PC-9 (cell line): ENCODE results near the gene DYNLRB1. TPM values are rescaled to one million over a fixed set of nuclear protein-coding genes. Genes with fewer than 3 reads are reported as not detected.

Source experiments
- BruUV-seq: library from RNA; stranded (reverse); fragments of 400-500 nt; replicated peaks from 2 replicates; lab custom pipeline; 2021; lab: Mats Ljungman, UMichigan
- CTCF ChIA-PET: fragments of 300-600 bp; sonication (Branson Sonifier 250); formaldehyde crosslinking; loops from one replicate; lab custom pipeline; 2022; ENCODE audit warnings: antibody characterized with exemption; lab: Charles Lee
- POLR2A ChIA-PET: fragments of 300-600 bp; sonication (Branson Sonifier 250); formaldehyde crosslinking; loops from one replicate; lab custom pipeline; 2022; ENCODE audit warnings: antibody characterized with exemption; ENCODE audit not compliant: unreplicated experiment; lab: Charles Lee
- DNase-seq, 2 experiments: peaks; one replicate each; pipeline versions ENCODE4 v3.0.0 to v3.0.0-alpha.2; 2015 to 2022; ENCODE audit warnings: mixed read lengths in 1 of 2
- H2AFZ ChIP-seq: fragments of 200-600 bp; sonication (generic); 2 replicates; pipeline ENCODE4 v1.8.1; 2017; ENCODE audit warnings: antibody characterized with exemption
- H3F3A ChIP-seq: fragments of 200-600 bp; sonication (generic); 2 replicates; pipeline ENCODE4 v1.8.1; 2017; ENCODE audit warnings: antibody characterized with exemption, mild to moderate bottlenecking, low read depth; ENCODE audit not compliant: insufficient read depth
- H3K27ac ChIP-seq: fragments of 200-600 bp; sonication (generic); 2 replicates; pipeline ENCODE4 v1.6.1; 2016; ENCODE audit warnings: mixed run types
- H3K27me3 ChIP-seq: fragments of 200-600 bp; sonication (generic); 2 replicates; pipeline ENCODE4 v1.6.1; 2016; ENCODE audit warnings: low read depth, mixed run types; ENCODE audit not compliant: insufficient read depth
- H3K36me3 ChIP-seq: fragments of 200-600 bp; sonication (generic); 2 replicates; pipeline ENCODE4 v1.6.1; 2016; ENCODE audit warnings: low read depth, mixed run types
- H3K4me1 ChIP-seq: fragments of 200-600 bp; sonication (generic); replicated peaks from 2 replicates; pipeline ENCODE4 v1.6.1; 2016; ENCODE audit warnings: mixed run types; ENCODE audit not compliant: insufficient read depth
- H3K4me2 ChIP-seq: fragments of 200-600 bp; sonication (generic); 2 replicates; pipeline ENCODE4 v1.6.1; 2017; ENCODE audit warnings: mixed run types
- H3K4me3 ChIP-seq: fragments of 200-600 bp; sonication (generic); 2 replicates; pipeline ENCODE4 v1.6.1; 2016; ENCODE audit warnings: mixed run types
- H3K79me2 ChIP-seq: fragments of 200-600 bp; sonication (generic); 2 replicates; pipeline ENCODE4 v1.6.1; 2017; ENCODE audit warnings: low read depth, mixed run types
- H3K9me2 ChIP-seq: fragments of 200-600 bp; sonication (generic); 2 replicates; pipeline ENCODE4 v1.8.1; 2017; ENCODE audit warnings: mild to moderate bottlenecking; ENCODE audit not compliant: insufficient read depth
- H3K9me3 ChIP-seq: fragments of 200-600 bp; sonication (generic); 2 replicates; pipeline ENCODE4 v1.8.1; 2016; ENCODE audit warnings: low read depth; ENCODE audit not compliant: insufficient read depth
- H4K20me1 ChIP-seq: fragments of 200-600 bp; sonication (generic); 2 replicates; pipeline ENCODE4 v1.8.1; 2017; ENCODE audit not compliant: insufficient read depth
- CTCF ChIP-seq: fragments of 200-600 bp; sonication (generic); conservative IDR thresholded peaks from 2 replicates; pipeline ENCODE4 v1.6.1; 2017; ENCODE audit warnings: mixed run types, antibody characterized with exemption, mild to moderate bottlenecking, moderate library complexity
- EZH2 ChIP-seq: fragments of 200-600 bp; sonication (generic); IDR thresholded peaks from 2 replicates; pipeline ENCODE4 v1.8.0; 2017; ENCODE audit warnings: antibody characterized with exemption, low read depth
- intact Hi-C: fragments of 100-400 bp; cut with micrococcal nuclease; formaldehyde crosslinking; loops from one replicate; pipeline ENCODE4 v1.10.0; 2022; ENCODE audit not compliant: unreplicated experiment
- total RNA-seq: library from RNA; stranded (reverse); gene quantifications from 2 replicates; pipeline ENCODE4 v1.2.3, GENCODE V29; 2021

Gene DYNLRB1
- total RNA-seq, 1 experiment from 2014 or later, result 179 TPM

GRCh38 chr20:34522969-34523871 is 7.0 kb downstream of the DYNLRB1 start:
- Histone ChIP-seq H3K79me2 (peaks cover 58% of the 10 kb centered on the region), H3K4me1 (peaks cover 37% of the 10 kb centered on the region), H3K36me3 (peaks cover 12% of the 10 kb centered on the region), H3K9me2 (no peaks in the 10 kb centered on the region), H3K4me2 (no peak overlapping the region), H3K27me3 (no peaks in the 10 kb centered on the region), H3K4me3 (no peak overlapping the region), H4K20me1 (no peaks in the 10 kb centered on the region), H3F3A (peaks cover 38% of the 10 kb centered on the region), H2AFZ (no peak overlapping the region), H3K27ac (no peak overlapping the region), H3K9me3 (no peaks in the 10 kb centered on the region)
- no peak for TF ChIP-seq EZH2
- peak; percentile 57 for TF ChIP-seq CTCF
- POLR2A ChIA-PET, result interaction anchor here (0.5 kb wide), 1 partner anchor 56 kb away, joined by 4 read pairs; no protein-coding TSS in a partner anchor
- intact Hi-C loops, result loop anchor here (2.0 kb wide), 1 partner anchor 332 kb away; no protein-coding TSS in a partner anchor
- peak; percentile 44 to 55 for DNase-seq
- CTCF ChIA-PET, result interaction anchor here (0.6 to 1.1 kb wide), 3 partner anchors 132 to 221 kb away, joined by 3 to 14 read pairs (median 7); no protein-coding TSS in a partner anchor
- no TSS peak for BruUV-seq

GRCh38 chr20:34524426-34524825 is 8.2 kb downstream of the DYNLRB1 start:
- no peaks in the 10 kb centered on the region for H3K9me3 ChIP-seq
- peaks cover 47% of the 10 kb centered on the region for H3K79me2 ChIP-seq
- peaks cover 38% of the 10 kb centered on the region for H3F3A ChIP-seq
- H3K27me3 ChIP-seq, result no peaks in the 10 kb centered on the region
- H3K9me2 ChIP-seq, result no peaks in the 10 kb centered on the region
- POLR2A ChIA-PET, result no interaction called here
- TF ChIP-seq CTCF (no peak), EZH2 (no peak)
- intact Hi-C loops, result no loop called here
- H4K20me1 ChIP-seq, result no peaks in the 10 kb centered on the region
- peak overlapping the region; percentile 77; the same call in 1 of the 2 replicates for H3K27ac ChIP-seq
- no peak overlapping the region for H2AFZ ChIP-seq
- DNase-seq, result no peak
- CTCF ChIA-PET, result interaction anchor here (0.7 kb wide), 1 partner anchor 1351 kb away, joined by 5 read pairs; no protein-coding TSS in a partner anchor
- peaks cover 16% of the 10 kb centered on the region; the same call in 1 of the 2 replicates for H3K36me3 ChIP-seq
- H3K4me3 ChIP-seq, result no peak overlapping the region
- BruUV-seq, result no TSS peak
- H3K4me1 ChIP-seq, result peaks cover 37% of the 10 kb centered on the region
- no peak overlapping the region for H3K4me2 ChIP-seq

GRCh38 chr20:34525342-34525708 is 9.1 kb downstream of the DYNLRB1 start:
- ChIA-PET CTCF (interaction anchor here (0.5 to 1.5 kb wide), 2 partner anchors 214 to 495 kb away, joined by 3 read pairs; no protein-coding TSS in a partner anchor), POLR2A (interaction anchor here (0.5 to 0.6 kb wide), 3 partner anchors 24 to 753 kb away, joined by 3 to 6 read pairs (median 3); partner anchors contain the start of gene MMP24OS)
- Histone ChIP-seq H2AFZ (no peak overlapping the region), H3K4me3 (no peak overlapping the region), H3K27me3 (no peaks in the 10 kb centered on the region), H4K20me1 (no peaks in the 10 kb centered on the region), H3K27ac (peak overlapping the region; percentile 77), H3K9me2 (no peaks in the 10 kb centered on the region), H3F3A (peaks cover 38% of the 10 kb centered on the region), H3K36me3 (peaks cover 21% of the 10 kb centered on the region), H3K79me2 (peaks cover 45% of the 10 kb centered on the region), H3K4me2 (peak overlapping the region; percentile 68), H3K9me3 (no peaks in the 10 kb centered on the region), H3K4me1 (peaks cover 37% of the 10 kb centered on the region)
- intact Hi-C loops, result loop anchor here (5.0 kb wide), 1 partner anchor 152 kb away; the partner anchor contains the start of gene PIGU
- TF ChIP-seq EZH2 (no peak), CTCF (no peak)
- DNase-seq, result no peak
- TSS peak; percentile 28 for BruUV-seq
